CD4-positive, alpha-beta T cell treated with Interleukin-4 for 4 hours (primary cell): ENCODE measurements around the gene CPLX1.

Source experiments
- DNase-seq: peaks from one replicate; pipeline ENCODE4 v3.0.0-alpha.2; 2020

Gene CPLX1

DNA sequence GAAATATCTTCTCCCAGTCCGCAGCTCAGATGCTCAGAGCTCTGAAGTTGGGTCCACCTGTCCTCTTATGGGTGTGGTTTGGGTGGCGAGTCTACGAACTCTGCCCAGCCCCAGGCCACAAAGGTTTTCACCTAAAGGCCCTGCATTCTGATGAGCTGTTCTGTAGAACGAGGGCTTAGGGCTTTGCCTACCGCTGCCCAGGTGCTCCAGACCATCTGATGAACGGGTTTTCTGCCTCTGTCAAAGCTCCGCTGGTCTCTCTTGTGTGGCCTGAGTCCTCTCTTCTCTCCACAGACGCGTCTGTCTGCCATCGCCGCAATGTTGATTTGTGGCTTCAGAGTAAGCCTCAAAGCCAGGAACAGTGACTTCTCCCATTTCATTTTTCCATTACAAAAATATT is 28.4 kb upstream of the CPLX1 start:
- DNase-seq: no peak

DNA sequence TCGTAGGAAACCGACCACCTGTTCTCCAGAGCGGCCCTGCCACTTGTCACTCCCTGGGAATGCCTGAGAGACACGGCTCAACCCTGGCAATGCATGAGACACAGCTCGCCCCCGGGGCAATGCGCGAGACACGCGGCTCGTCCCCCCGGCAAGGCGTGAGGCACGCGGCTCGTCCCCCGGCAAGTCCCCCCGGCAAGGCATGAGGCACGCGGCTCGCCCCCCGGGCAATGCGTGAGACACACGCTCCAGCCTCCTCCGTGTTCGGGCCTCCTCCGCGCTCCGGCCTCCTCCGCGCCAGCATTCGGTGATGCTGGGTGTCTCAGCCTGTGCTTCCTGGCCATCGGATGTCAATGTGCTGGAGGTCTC is 27.5 kb upstream of the CPLX1 start:
- DNase-seq: no peak

DNA sequence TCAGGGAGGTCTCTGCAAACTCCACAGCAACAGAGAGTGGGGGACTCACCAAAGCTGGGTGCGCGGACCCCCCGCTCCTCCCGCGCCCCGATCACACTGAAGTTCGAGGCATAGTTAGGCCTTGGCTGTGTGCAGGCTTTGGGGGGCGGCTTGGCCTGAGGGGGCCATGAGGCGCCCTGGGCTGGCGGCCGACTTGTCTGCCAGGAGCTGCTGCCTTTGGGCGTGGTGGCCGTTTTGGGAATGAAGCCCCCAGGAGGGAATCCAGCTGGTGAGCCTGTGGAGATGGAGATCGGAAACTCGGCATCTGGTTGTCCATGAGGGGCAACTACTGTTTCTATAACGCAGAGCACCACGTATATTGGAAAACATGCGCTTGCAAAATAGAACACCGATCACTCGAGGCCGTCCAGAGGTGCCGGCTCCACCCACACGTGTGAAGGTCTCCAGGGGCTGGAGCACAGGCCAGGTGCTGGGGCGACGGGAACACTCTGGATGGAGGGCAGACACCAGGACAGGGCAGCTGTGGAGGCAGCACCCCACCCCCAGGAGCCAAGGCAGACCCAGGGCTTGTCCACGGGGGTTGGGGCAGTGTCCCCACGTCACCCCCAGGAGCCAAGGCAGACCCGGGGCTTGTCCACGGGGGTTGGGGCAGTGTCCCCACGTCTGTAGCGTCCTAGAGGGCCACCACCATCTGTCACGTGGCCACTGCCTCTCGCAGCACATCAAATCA is 25.9 kb upstream of the CPLX1 start:
- no peak for DNase-seq

DNA sequence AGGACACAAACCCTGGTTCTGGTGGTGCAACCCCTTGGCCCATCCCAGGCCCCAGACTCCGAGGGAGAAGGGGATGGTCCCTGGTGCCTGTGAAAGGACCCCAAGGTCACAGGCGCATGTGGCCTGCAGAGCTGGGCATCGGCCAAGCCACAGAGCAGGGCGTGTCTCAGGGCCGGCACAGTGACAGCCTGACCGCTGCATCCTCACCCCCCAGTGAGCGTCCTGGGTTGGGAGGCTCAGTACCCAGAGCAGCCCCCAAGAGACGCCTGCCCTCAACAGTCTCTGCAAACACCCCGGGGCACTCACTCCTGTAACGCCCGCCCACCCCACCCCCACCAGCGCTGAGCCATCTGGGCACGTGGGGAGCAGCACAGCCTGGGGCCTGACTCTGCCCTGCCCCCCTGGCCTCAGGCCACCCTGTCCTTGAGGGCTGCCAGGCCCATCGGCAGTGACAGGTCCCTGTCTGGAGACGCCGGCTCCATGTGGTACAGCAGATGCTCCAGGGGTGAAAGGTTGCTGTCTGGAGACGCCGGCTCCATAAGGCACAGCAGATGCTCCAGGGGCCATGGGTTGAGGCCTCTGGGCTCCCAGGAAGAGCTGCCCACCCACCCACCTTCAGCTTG is 24.5 kb upstream of the CPLX1 start:
- no peak for DNase-seq

DNA sequence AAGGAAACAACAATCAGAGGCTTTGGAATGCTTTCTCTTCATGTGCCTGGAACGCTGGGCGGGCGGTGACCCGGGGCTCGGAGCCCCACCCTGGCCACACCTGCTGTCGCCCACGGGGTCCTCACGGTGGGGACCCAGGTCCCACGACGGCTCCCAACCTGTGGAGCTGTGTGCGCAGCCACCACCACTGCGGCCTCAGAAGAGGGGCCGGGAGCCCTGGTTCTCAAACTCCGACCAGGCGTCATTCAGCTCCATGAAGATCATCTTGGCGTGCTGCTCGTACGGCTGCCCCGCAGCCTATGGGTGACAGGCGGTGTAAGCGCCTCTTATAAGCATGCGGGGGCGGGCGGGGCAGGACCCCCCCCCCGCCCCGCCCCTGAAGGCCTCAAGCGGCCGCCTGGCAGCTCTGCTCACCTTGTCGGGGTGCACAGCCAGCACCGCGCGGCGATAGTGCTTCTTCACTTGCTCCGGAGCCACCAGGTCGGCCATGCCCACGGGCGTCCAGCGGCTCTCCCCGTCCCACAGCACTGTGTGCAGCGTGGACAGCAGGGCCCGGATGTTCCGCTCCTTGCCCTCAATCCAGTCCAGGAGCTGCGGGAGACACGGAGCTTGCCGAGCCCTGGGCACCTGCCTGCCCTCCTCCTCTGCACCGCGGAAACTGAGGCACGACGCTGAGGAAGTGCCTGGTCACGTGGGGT is 23.7 kb upstream of the CPLX1 start:
- DNase-seq: no peak

DNA sequence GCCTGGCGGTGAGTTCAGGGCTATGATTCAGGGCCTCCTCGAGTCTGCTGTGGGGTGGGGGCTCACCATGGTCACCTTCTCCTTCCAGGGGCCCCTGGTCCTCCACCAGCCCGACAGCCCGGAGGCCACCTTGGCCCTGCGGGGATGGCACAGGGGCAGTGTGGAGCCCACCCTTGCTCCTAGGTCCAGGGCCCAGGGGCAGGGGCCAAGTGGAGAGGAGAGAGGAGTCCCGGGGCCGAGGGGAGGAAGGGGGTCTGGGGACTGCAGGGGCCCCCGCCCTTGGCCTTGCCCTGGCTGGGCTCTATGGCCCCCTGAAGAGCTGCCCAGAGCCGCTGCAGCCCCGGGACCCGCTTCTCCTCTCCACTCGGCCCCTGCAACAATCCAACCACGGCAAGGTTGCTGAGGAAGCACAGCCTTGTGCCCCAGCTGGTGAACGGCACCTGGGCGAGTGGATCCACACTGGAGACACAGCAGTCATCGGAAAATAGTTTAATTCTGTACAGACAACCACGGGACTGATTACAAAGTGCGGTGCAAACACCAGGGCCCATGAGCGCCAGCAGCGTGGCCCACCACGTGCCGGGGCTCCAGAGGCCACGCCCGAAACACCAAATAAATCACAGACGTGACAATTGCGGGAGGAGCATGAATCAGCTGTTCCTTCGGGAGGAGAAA is 23.0 kb upstream of the CPLX1 start:
- no peak for DNase-seq

DNA sequence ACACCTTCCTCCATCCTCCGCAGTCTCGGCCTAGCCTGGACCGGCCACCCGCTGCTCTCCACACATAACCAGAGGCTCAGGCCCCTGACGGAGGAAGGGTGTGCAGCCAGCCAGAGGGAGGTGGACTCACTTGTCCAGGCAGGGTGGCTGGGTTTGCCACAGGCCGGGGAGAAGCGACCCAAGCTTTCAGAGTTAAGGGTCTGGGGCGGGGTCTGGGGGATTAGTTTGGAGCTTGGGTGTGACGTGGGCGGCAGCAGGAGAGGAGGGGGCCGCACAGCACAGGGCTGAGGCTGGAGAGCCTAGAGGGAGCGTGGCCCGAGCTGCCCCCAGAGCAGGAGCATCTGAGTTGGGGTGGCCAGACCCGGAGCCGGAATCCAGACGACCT is 22.4 kb upstream of the CPLX1 start:
- DNase-seq: no peak

DNA sequence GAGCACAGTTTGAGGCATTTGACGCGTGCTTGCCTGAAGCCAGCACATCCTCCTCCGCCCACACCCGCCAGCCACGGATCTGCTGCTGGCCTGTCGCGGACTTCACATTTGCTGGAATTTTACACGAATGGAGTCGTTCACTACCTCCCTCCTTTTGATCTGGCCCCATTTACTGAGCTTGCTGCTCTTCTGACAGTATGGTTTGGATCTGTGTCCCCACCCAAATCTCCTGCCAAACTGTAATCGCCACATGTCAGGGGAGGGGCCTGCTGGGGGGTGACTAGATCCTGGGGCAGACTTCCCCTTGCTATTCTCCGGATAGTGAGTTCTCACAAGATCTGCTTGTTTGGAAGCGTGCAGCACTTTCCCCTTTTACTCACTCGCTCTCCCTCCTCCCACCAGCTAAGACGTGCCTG is 19.9 kb upstream of the CPLX1 start:
- DNase-seq: no peak

DNA sequence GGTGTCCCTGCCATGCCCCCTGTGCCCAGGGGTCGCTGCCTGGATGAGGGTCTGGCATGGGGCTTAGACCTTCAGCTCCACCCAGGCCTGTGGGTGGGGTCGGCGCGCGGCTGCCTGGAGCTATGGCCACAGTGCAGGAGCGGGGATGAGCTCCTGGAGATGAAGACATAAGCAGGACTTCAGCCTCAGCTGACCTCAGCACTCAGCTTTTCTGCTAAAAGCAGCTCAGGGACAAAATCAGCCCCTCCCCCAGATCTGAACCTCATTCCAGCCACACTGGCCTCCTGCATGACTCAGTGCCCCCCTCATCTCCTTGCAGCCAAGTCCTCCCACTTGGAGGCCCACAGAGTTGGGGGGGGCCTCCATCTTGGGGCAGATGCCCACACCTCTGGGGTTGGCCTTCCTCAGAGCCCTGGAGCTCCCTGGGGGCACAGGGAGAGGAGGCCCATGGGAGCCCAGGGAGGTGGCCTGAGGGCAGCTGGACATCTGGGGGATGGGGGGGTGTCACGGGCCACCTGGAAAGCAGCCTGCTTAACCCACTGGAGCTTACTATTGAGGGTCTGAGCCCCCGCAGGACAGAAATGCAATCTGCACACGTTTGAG is 19.4 kb upstream of the CPLX1 start:
- DNase-seq: no peak

DNA sequence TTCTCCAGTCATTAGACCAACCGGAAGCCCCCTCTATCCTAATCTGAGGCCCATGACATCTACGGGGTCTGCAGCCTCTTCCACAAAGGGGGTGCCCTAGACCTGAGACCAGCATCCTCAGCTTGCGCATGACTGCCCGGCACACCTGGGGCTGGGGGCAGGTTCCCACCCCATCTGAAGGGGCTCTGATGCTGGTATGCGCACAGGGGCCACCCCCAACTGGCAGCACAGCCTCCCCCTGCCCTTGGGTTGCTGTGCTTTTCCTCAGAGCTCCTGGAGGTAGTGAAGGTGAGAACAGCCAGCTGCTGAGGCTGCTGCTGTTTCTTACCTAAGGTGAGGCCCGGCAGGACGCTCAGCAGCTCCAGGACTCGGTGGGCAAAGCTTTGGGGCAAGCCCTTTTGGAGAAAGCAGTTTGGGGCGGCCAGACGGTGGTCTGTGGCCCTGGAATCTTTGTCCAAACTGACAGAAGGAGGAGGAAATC is 18.9 kb upstream of the CPLX1 start:
- no peak for DNase-seq

DNA sequence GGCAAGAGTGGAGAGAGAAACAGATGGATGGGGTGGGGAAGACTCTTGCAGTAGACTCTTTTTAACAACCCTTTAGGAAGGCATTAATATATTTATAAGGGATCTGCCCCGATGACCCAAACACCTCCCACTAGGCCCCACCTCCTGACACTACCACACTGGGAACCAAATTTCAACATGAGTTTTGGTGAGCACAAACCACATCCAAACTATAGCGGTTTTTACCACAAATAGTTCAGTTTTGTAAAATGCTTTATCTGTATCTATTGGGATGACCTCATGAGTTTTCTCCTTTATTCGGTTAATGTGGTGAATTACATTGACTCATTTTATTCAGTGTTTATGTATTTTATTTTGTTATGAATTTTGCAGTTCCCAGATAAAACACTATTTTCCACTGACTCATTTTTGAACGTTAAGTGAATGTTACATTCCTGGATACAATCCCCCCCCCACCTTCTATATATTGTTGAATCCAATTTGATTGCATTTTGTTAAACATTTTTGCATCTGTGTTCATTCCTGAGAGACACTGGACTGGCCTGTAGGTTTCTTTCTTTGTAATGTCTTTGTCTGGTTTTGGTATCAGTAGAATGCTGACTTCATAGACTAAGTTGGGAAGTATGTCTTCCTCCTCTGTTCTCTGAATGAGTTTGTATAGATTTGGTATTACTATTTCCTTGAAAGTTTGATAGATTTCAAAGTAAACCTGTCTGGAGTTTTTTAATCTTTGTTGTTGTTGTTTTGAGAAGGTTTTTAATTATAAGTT is 13.9 kb upstream of the CPLX1 start:
- DNase-seq: no peak

DNA sequence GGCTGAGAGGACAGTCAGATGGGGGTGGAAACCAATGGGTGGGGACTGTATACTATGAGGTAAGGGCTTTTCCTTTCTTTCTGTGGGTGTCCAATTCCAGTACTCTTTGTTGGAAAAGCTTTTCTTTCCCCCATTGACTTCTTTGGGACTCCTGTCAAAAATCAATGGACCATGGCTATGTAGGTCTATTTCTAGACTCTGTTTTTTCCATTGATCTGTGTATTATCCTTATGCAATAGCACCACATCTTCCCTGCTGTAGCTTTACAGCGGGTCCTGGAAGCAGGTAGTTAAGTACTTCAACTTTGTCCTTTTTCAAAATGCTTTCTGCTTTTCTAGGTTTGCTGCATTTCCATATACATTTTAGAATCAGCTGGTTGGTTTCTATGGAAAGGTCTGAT is 11.8 kb upstream of the CPLX1 start:
- DNase-seq: no peak

DNA sequence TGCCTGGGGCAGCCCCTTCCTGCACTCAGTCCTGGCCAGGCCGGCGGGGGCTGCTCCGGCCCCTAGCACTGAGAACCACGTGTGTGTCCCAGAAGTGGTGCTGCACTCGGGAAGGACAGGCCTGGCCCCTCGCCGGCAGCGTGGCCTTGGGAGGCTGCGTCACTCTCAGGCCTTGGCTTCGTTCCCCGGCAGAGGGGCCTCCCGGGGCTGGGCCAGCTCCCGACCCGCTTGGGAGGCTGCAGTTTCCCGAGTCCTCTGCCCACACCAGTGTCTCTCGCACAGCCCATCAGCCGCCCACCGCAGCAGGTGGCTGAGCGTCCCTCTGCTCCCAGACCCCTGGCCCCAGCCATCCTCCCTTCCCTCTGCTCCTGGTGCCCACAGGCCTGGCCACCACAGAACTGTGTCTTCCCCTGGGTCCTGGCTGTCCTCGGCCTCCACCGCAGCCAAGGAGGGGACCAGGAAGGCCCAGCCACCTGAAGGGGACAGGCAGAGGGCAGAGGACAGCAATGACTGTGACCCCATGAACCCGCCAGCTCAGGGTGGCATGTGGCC is 10.9 kb upstream of the CPLX1 start:
- DNase-seq: no peak

DNA sequence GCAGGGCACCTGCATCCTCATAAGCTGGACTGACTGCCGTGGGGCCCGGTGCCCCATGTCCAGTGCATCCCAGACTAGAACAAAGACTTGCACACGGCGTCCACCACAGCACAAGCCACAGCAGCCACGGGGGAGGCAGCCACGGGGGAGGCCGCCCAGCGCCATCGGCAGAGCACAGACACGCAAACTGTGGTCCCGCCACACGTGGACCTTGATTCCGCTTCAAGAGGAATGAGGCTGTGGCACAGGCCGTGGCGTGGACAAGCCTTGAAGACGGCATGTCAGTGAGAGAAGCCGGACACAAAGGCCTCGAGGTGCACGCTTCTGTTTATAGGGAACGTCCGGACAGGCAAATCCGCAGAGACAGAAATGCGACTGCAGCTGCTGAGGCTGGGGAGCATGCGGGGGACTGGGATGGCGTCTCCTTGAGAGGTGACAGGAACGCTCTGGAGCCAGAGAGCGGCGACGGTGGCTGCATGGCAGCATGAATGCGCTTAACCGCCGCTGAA is 10.1 kb upstream of the CPLX1 start:
- no peak for DNase-seq

DNA sequence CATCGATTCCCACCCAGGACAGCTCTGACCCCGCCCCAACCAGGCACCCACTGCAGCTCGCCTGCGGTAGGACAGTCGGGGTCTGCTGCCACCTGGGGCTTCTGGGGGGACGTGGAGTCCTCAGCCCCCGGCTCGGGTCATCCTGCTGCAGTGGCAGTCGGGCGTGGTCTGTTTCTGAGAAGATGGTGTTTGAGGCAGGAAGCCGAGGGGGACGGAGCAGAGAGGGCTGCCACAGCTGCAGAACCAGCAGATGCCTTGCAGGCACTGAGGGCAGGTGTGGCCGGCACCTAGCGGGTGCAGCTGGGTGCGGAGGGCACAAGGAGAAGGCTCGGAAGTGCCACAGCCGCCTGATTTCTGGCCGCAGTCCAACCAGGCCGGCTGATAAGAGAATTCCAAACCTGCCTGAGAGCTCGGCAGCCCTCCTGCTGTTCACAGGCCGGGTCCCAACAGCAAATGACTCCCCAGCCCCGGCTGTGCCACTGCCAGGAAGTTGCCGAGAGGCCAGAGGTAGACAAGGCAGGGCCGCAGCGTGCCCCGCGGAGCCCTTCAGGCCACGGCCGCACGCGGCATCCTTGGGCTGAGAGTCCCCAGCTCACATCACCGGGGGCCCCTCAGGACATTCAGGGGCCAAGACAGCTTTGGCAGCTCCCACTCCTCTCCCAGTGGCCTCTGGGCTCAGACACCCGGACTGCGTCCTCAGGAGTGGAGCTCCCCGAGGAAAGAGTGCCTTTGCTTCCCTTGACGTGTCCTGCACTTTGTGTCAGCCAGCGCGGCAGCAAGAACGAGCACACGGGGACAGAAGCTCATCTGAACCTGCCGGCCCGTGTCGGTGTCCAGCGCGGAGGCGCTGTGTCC is 9.4 kb upstream of the CPLX1 start:
- no peak for DNase-seq

DNA sequence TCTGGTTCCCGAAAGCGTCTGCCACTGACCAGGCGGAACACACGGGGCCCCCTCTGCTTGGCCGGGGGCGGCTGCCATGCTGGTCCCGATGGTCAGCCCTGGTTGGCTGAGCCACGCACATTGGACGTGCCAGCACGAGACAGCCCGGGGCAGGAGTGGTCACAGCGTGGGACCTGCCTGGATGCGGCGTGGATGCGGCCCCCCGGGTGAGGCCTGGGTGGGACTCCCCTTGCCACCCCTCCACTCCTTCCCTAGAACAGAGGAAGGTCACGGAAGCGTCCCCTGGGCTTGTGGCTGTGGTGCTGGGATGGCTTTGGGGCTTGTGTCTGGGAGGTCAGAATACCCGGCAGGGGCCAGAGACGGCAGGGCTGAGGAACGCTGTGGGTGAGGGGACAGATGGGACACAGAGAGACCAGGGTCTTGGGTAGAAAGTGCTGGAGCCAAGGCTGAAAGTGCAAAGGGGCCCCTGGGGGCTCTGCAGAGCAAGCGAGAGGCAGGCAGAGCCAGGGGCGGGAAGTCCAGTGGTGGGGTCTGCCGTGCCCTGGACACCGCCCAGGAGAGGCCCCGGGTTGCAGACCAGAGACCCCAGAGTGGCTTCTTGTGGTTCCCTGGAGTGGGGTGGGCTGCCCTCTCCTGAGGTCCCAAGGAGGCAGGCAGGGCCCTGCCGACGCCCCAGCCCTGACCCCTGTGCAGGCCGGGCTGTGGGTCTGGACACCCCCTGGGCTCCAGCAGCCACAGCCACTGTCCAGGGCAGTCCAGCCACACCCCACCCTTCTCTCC is 8.6 kb upstream of the CPLX1 start:
- no peak for DNase-seq

DNA sequence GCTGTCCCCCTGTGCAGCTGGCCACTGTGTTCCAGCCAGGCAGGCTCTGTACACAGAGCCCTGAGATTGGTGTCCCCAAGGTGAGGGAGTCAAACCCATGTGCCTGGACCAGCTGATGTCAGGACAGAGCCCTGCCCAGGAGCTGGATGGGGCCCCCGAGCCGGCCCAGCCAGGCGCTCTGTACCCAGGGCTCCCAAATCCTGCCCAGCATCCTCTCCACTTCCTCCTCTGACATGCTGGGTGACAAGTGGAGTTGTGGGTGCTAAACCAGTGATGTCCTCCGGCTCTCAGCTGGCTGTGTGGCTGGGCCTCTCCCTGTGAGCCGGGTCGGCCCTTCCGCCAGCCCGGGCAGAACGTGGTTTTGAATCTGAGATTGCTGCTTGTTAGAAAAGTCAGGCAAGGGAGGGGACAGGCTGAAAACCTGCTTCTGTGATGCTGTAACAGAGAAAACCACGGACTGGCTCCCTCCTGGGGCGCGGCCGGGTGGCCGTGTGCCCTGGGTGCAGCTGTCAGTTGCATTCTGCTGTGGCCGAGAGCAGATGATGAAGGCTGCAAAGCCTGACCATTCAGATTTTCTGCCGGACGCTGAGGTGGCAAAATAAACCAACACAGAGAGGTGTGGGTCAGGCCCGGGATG is 7.9 kb upstream of the CPLX1 start:
- no peak for DNase-seq

DNA sequence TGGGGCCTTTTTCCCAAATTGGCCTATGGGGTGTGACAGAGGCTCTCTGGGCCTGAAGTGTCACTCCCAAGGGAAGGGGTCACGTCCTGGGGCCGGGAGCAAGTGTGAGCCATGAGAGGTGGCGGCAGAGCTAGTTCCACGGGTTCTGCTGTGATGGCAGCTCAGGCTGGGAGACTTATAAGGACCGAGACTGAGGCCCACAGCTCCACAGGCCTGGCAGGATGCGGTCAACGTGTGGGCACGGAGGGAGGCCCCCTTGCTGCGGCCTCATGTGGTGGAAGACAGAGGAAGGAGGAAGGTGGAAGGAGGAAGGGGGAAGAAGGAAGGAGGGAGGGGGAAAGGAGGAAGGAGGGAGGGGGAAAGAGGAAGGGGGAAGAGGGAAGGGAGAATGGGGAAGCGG is 7.2 kb upstream of the CPLX1 start:
- no peak for DNase-seq

DNA sequence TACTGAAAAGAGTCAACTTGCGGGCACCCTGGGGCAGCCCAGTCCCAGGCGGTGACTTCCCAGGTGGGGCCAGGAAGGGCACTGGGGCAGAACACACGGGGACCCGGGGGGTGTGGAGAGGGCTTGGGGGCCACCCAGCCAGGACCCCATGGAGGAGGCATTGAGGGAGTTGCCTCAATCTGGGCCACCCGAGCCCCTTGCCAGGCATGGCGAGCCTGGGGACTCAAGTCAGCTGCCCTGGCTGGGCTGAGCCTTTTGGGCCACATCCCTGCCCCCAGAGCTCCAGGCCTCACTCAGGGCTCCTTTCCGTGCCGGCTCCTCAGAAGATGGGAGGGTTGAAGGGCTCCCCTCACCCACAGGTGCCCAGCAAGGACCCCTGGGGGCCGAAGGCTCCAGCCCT is 6.6 kb upstream of the CPLX1 start:
- DNase-seq: no peak

DNA sequence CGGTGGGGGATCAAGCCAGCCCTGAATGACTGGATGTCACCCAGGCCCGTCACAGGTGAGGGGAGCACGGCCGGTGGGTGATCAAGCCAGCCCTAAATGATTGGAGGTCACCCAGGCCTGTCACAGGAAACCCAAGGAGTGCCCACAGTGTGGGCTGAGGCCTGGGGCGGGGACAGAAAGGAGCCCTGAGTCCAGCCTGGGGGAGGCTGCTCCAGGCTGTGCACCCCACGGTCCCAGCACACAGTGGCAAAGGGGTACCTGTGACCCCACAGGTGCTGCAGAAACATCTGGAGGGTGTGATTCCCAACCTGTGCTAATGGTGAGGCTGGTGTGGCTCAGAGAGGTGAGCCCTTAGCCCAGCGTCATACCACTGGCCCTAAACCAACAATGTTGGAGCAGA is 6.2 kb upstream of the CPLX1 start:
- no peak for DNase-seq
